HepG2 (cell line): Measurements from ENCODE around the gene GPRIN1. TPM values are rescaled to one million over a fixed set of nuclear protein-coding genes. Genes with fewer than 3 reads are reported as not detected.

Source experiments
- ESRRA ChIP-seq: sonication (generic); formaldehyde crosslinking; IDR thresholded peaks from 2 replicates; pipeline ENCODE4 v1.5.1; 2020; ENCODE audit warnings: mild to moderate bottlenecking, low read depth, missing genetic modification reagents
- HDAC6 ChIP-seq: fragments of 200-600 bp; sonication (generic); IDR thresholded peaks from 2 replicates; pipeline ENCODE4 v1.7.0; 2017; ENCODE audit warnings: mild to moderate bottlenecking, antibody characterized with exemption, low read length, low read depth
- MIER2 ChIP-seq: IDR thresholded peaks from 2 replicates; pipeline ENCODE4 v1.6.1; 2016; ENCODE audit warnings: missing biosample characterization, missing genetic modification reagents
- MYC ChIP-seq: sonication (generic); formaldehyde crosslinking; IDR thresholded peaks from 2 replicates; pipeline ENCODE4 v1.9.0; 2021; ENCODE audit warnings: missing genetic modification reagents, borderline replicate concordance
- TEAD2 ChIP-seq: sonication (generic); formaldehyde crosslinking; IDR thresholded peaks from 2 replicates; pipeline ENCODE4 v1.9.0; 2021; ENCODE audit warnings: missing genetic modification reagents
- ZNF839 ChIP-seq: sonication (generic); formaldehyde crosslinking; IDR thresholded peaks from 2 replicates; pipeline ENCODE4 v1.4.0; 2020; ENCODE audit warnings: missing genetic modification reagents, mild to moderate bottlenecking, borderline replicate concordance
- ZSCAN22 ChIP-seq: sonication (generic); formaldehyde crosslinking; IDR thresholded peaks from 2 replicates; pipeline ENCODE4 v1.4.0; 2020; ENCODE audit warnings: mild to moderate bottlenecking, missing genetic modification reagents
- polyA plus RNA-seq, 8 experiments: library from polyadenylated mRNA; depleted of rRNA in 3 of 8; stranded (reverse) in 7 of 8; unstranded in 1 of 8; fragments of >200 nt; fragmentation: Illumina TruSeq in 4 of 8; extraction: Trizol in 4 of 8; gene quantifications; 2 replicates each; pipeline versions ENCODE4 v1.2.1 to v1.2.3, GENCODE V29; 2011 to 2016; ENCODE audit warnings: low read depth in 4 of 8, missing spikeins in 1 of 8, mixed read lengths in 1 of 8; ENCODE audit not compliant: insufficient read depth in 1 of 8
- total RNA-seq, 5 experiments: library from RNA; depleted of rRNA; stranded (reverse); fragments of >200 nt; fragmentation: Illumina TruSeq; extraction: Trizol; gene quantifications; 2 replicates each; pipeline ENCODE4 v1.2.3, GENCODE V29; 2016; ENCODE audit warnings: low read depth in 1 of 5
- TF ChIP-seq, protein P1 (sequence below): sonication (generic); formaldehyde crosslinking; IDR thresholded peaks from 2 replicates; pipeline ENCODE4 v1.4.0; 2020; ENCODE audit warnings: missing genetic modification reagents
- TF ChIP-seq, protein P2 (sequence below): sonication (generic); formaldehyde crosslinking; IDR thresholded peaks from 2 replicates; pipeline ENCODE4 v1.4.0; 2020; ENCODE audit warnings: missing genetic modification reagents

The GPRIN1 gene
- total and polyA plus RNA-seq, 2 of the 13 experiments (the other 11 are each of a cell fraction or from before 2014, with no cell fraction given) = 0.32 to 2.0 TPM

DNA sequence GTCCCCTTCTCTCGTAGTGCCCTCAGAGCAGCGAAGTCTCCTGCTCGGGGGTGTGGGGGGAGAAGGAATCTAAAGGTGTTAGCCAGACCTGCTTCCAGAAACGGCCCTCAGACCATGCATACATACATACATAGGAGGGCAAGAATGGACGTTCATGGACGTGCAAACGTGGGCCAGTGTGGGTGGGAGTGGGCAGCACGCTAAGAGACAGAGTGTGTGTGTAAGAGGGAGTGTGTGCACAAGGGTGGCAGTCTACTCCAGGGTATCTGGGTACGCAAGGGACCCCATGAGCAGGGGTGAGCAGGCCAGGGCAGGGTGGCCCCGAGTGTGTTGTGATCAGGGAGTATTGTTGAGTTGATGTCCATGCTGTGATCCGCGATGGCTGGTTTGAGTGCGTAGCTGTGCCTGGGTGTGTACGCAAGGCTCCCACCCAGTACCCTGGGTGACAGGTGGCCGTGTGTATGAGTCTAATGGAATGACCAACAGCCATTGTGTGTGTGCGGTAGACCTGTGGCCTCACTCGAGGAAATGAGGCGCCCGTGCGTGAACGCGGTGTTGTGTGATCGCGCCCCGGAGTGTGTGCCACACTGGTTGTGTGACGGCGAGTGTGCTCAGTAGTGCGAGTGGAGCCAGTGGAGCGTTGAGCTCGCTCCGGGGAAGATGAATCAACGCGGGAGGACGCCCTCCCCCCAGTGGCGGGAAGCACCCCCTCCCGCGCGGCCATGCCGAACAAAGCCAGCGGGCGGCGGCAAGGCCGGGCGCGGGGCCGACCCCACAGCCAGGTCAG, 826 bp downstream of the GPRIN1 start (continued):
- no peak for TF ChIP-seq HDAC6
- TF ChIP-seq TEAD2 (CRISPR knock-in tag) = no peak
- TF ChIP-seq, protein P1, sequence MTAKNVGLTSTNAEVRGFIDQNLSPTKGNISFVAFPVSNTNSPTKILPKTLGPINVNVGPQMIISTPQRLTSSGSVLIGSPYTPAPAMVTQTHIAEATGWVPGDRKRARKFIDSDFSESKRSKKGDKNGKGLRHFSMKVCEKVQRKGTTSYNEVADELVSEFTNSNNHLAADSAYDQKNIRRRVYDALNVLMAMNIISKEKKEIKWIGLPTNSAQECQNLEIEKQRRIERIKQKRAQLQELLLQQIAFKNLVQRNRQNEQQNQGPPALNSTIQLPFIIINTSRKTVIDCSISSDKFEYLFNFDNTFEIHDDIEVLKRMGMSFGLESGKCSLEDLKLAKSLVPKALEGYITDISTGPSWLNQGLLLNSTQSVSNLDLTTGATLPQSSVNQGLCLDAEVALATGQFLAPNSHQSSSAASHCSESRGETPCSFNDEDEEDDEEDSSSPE (CRISPR knock-in tag) = 0 out of 2 replicates have a peak, but pooled peaks have one; percentile 35
- no peak for TF ChIP-seq ESRRA (CRISPR knock-in tag)
- no peak for TF ChIP-seq MIER2 (CRISPR knock-in tag)
- TF ChIP-seq ZSCAN22 (CRISPR knock-in tag) = no peak
- no peak; the same call in 1 of the 2 replicates for TF ChIP-seq MYC
- TF ChIP-seq, protein P2, sequence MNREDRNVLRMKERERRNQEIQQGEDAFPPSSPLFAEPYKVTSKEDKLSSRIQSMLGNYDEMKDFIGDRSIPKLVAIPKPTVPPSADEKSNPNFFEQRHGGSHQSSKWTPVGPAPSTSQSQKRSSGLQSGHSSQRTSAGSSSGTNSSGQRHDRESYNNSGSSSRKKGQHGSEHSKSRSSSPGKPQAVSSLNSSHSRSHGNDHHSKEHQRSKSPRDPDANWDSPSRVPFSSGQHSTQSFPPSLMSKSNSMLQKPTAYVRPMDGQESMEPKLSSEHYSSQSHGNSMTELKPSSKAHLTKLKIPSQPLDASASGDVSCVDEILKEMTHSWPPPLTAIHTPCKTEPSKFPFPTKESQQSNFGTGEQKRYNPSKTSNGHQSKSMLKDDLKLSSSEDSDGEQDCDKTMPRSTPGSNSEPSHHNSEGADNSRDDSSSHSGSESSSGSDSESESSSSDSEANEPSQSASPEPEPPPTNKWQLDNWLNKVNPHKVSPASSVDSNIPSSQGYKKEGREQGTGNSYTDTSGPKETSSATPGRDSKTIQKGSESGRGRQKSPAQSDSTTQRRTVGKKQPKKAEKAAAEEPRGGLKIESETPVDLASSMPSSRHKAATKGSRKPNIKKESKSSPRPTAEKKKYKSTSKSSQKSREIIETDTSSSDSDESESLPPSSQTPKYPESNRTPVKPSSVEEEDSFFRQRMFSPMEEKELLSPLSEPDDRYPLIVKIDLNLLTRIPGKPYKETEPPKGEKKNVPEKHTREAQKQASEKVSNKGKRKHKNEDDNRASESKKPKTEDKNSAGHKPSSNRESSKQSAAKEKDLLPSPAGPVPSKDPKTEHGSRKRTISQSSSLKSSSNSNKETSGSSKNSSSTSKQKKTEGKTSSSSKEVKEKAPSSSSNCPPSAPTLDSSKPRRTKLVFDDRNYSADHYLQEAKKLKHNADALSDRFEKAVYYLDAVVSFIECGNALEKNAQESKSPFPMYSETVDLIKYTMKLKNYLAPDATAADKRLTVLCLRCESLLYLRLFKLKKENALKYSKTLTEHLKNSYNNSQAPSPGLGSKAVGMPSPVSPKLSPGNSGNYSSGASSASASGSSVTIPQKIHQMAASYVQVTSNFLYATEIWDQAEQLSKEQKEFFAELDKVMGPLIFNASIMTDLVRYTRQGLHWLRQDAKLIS (CRISPR knock-in tag) = no peak
- TF ChIP-seq ZNF839 (CRISPR knock-in tag) = no peak
